HepG2 (cell line): ENCODE measurements around the gene PLA1A.
"Not testable (repeated sequence)": the region's sequence is repeated elsewhere in the genome, so short reads cannot be mapped to it uniquely, and the experiment has no call there.

ENCODE experiments used
- CBX5 ChIP-seq: sonication (generic); formaldehyde crosslinking; IDR thresholded peaks from 2 replicates; pipeline ENCODE4 v1.4.0; 2020; ENCODE audit warnings: missing genetic modification reagents, borderline replicate concordance
- MIER2 ChIP-seq: IDR thresholded peaks from 2 replicates; pipeline ENCODE4 v1.6.1; 2016; ENCODE audit warnings: missing biosample characterization, missing genetic modification reagents
- ZFP41 ChIP-seq: sonication (generic); formaldehyde crosslinking; IDR thresholded peaks from 2 replicates; pipeline ENCODE4 v1.4.0; 2020; ENCODE audit warnings: mild to moderate bottlenecking, missing genetic modification reagents, borderline replicate concordance
- ZNF335 ChIP-seq: sonication (generic); formaldehyde crosslinking; IDR thresholded peaks from 2 replicates; pipeline ENCODE4 v1.4.0; 2020; ENCODE audit warnings: missing genetic modification reagents
- ZNF775 ChIP-seq: sonication (generic); formaldehyde crosslinking; IDR thresholded peaks from 2 replicates; pipeline ENCODE4 v1.4.0; 2020; ENCODE audit warnings: missing genetic modification reagents, mild to moderate bottlenecking, moderate library complexity, borderline replicate concordance
- TF ChIP-seq, protein P1 (sequence below): sonication (generic); formaldehyde crosslinking; IDR thresholded peaks from 2 replicates; pipeline ENCODE4 v1.4.0; 2020; ENCODE audit warnings: missing genetic modification reagents; ENCODE audit errors: not compliant biosample characterization
- TF ChIP-seq, protein P2 (sequence below): sonication (generic); formaldehyde crosslinking; IDR thresholded peaks from 2 replicates; pipeline ENCODE4 v1.8.1; 2022; ENCODE audit warnings: low read depth, mild to moderate bottlenecking, missing genetic modification reagents

DNA sequence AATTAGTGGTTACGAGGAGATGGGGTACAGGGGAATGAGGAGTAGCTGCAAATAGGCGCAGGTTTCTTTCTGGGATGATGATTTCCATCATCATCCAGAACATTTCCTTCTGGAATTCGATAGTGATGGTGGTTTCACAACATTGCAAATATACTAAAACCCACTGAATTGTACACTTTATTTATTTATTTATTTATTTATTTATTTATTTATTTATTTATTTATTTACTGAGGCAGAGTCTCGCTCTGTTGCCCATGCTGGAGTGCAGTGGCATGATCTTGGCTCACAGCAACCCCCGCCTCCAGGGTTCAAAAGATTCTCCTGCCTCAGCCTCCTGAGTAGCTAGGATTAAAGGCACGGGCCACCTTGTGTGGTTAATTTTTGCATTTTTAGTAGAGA, 44.8 kb upstream of the PLA1A start:
- TF ChIP-seq ZNF775; CBX5 (CRISPR knock-in tag); ZNF335 (CRISPR knock-in tag); MIER2 (CRISPR knock-in tag); ZFP41: not testable (repeated sequence)
- TF ChIP-seq, protein P1, sequence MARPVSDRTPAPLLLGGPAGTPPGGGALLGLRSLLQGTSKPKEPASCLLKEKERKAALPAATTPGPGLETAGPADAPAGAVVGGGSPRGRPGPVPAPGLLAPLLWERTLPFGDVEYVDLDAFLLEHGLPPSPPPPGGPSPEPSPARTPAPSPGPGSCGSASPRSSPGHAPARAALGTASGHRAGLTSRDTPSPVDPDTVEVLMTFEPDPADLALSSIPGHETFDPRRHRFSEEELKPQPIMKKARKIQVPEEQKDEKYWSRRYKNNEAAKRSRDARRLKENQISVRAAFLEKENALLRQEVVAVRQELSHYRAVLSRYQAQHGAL, result not testable (repeated sequence)
- TF ChIP-seq, protein P2, sequence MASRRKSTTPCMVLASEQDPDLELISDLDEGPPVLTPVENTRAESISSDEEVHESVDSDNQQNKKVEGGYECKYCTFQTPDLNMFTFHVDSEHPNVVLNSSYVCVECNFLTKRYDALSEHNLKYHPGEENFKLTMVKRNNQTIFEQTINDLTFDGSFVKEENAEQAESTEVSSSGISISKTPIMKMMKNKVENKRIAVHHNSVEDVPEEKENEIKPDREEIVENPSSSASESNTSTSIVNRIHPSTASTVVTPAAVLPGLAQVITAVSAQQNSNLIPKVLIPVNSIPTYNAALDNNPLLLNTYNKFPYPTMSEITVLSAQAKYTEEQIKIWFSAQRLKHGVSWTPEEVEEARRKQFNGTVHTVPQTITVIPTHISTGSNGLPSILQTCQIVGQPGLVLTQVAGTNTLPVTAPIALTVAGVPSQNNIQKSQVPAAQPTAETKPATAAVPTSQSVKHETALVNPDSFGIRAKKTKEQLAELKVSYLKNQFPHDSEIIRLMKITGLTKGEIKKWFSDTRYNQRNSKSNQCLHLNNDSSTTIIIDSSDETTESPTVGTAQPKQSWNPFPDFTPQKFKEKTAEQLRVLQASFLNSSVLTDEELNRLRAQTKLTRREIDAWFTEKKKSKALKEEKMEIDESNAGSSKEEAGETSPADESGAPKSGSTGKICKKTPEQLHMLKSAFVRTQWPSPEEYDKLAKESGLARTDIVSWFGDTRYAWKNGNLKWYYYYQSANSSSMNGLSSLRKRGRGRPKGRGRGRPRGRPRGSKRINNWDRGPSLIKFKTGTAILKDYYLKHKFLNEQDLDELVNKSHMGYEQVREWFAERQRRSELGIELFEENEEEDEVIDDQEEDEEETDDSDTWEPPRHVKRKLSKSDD (CRISPR knock-in tag), result not testable (repeated sequence)
